GM11168 (cell line): Measurements from ENCODE around the gene TMEM121.

Experiments
- in situ Hi-C: fragments of 300-500 bp; cut with MboI; formaldehyde crosslinking; loops from one replicate; pipeline ENCODE4 v1.12.0; 2022; ENCODE audit warnings: low sequenced_read_pairs; ENCODE audit not compliant: unreplicated experiment

Gene TMEM121

GRCh38 chr14:105486974-105487448 lies 39.4 kb upstream of the TMEM121 start:
- in situ Hi-C loops: no loop called here

GRCh38 chr14:105487449-105487985 lies 38.9 kb upstream of the TMEM121 start:
- in situ Hi-C loops: no loop called here

- in situ Hi-C loops: no loop called here
Measured at GRCh38 chr14:105487986-105488777, 38.2 kb upstream of the TMEM121 start.

DNA sequence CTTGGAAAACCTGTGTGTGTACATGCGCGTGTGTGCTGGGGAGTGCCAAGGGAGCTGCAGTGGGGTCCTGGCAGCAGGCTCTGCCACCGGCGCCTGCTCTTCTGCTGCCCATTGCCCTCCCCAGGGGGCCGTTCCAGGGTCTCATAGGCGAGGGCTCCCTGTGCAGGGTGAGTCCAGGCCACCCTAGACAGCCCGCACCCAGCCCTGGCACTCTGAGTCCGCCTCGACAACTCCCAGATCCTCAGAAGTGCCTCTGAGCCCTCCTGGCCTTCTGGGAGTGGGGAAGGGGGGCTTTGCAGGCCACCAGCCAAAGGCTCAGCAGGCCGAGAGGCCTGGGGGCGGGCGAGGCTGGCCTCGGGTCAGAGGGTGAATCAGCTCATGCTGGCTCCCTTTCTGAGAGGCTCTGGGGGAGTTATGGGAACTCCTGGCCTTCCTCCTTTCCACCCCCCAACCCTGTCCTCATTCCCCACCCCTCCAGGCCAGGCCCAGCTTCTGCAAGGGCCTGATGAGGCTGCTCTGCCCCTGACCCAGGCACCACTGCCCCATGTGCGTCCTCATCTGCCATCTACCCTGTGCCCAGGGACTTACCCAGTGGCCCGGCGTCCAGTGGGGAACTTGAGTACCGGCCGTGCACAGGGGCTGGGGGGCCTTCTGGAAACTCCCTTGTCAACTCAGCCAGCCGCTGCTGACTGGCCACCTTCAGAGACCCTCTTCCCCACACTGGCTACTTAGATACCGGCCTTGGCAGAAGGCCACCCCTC lies 37.4 kb upstream of the TMEM121 start:
- in situ Hi-C loops: no loop called here

DNA sequence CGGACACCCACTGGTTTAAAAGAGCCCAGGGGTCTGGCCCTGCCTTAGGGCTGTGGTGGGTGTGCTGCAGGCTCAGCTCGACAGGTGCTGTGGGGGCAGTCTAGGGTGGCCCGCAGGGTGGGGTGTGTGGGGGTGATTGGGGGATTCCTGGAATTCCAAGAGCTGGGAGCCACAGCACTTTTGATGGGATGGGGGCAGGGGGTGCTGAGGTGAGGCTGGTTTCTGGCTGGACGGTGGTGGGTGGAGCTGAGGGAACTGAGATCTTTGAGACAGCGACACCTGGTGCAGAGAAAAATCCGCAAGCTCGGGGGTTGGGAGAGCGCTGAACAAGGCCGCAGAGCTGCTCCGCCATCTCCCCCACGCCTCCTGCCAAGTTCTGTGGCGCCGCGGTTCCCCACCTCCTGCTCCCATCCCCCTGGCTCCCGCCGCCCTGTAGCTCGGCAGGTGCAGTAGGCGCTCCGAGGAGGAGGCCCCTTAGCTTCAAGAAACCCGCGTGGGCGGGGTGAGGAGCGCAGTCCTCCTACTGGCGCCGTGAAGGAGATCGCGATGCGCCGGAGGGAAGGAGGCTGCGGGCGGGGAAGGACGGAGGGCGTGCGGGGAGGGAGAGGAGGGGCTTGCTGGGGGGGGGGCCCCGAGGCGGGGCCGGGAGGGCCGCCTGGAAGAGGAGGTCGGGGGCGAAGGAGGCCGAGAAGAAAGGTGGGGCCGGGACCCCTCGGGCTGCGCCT lies 36.7 kb upstream of the TMEM121 start:
- in situ Hi-C loops: no loop called here

DNA sequence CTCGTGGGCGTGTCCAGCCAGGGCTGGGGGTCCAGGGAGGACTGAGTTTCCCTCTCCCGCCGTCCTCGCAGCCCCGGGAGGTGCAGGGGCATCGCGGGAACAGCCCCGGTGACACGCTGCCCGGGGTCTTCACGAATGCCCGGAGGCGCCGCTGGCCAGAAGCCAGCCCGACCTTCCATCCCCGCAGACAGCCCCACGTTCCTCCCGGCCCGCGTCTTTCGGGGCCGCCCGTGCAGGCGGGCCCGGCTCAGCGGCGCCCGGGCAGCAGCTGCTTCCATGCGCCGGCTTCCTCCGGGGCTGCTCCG lies 36.2 kb upstream of the TMEM121 start:
- in situ Hi-C loops: no loop called here

- in situ Hi-C loops: no loop called here
Measured at GRCh38 chr14:105490572-105491365, 35.6 kb upstream of the TMEM121 start, which contains the start of gene TEDC1. TSS of gene TEDC1 (plus strand) at chr14:105491246. CDS start at chr14:105491376, 130 bp downstream.

DNA sequence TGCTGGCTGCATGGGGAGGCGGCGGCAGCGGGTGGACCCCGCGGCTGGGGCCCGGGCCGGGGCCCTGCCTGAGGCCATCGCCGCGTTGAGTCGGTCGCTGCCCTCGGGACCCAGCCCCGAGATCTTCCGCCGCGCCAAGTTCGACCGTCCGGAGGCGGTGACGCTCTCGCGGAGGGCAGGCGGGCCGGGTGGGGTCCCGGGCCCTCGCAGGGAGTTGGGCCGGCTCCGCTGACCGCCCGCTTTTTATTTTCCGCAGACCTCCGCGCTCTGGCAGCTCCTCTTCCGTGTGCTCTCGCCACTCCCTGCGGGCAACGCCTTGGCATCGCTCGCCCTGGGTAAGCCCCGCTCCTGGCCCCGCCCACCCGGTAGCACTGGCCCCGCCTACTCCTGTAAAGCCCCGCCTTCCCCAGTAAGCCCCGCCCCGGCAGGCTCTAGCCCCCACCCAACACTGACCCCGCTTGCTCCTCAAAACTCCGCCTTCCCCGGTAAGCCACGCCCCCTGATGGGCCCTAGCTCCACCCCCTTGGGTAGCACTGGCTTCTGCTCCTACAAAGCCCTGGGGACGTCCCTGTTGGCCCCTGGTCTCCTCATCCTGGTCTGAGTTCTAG lies 34.9 kb upstream of the TMEM121 start:
- in situ Hi-C loops: no loop called here

DNA sequence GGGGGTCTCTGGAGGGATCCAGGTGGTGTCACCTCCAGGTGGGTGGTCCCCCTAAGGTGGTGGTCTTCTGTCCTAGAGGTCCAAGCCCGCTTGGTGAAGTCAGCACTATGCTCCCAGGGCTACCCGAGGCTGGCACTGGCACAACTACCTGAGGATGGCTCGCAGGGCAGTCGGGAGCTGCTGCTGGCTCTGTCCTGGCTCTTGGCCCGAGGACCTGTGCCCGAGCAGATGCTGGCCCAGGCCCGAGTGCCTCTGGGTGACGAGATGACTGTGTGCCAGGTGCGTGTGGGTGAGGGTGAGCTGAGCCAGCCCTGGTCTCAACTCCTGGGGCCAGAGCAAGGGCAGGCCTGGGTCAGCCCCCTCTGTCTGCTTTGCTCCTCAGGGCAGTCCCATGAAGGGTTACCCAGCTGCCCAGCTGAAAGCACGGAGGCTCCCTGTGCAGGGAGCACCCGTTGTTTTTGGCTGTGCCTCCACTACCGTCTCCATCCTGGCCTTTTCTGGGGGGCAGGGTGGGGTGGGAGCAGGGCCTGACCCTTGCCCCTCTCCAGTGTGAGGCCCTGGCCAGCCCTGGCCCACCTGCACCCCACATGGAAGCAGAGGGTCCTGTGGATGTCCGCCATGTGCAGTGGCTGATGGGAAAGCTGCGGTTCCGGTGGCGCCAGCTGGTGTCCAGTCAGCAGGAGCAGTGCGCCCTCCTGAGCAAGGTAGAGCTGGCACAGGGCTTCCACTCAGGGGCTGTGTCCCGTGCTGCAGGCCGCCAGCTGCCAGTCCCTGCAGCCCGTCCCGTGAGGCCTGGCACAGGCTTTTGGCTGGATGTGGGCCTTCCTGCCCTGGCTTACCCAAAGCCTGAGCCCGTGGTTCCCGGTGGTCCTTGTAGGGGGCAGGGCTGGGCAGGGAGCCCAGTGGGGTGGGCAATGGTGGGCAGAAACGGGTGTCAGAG lies 34.1 kb upstream of the TMEM121 start:
- in situ Hi-C loops: no loop called here

DNA sequence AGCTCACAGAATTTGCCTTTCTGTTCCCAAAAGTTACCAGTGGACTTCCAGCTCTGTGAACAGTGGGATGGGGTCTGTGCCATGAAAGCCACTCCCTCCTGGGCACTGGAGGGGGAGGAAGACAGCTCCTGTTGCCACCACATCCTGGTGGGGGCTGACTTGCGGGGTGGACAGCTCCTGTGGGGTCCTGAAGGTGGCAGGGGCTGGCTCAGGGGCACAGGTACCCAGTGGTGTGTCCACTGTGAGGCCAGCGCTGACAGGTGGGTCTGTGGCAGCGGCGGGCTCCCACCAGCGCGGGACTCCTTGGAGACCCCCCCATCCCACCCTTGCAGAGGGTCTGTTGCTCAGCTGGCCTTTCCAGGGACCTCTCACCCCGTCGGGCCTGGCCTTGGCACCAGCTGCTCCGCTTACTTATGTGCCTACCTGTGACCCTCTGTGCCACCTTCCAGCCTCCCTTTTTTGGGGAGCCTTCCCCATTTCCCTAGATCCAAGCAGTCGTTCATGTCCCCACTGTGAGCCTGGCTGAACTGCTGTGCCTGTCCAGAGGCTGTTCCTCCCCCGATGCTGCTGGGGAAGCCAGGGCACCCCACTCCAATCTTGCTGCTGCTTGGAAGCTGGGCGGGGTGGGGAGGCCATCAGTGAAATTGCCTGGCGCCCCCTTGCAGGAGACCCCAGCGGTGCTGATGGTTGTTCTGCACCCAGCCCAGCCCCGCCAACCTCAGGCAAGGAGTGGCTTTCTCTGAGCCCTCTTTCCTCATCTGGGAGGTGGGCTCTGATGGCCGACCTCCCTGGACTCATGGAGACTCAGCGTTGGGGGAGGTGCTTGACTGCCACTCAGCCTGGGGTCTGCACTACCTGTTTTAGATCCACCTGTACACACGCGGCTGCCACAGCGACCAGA lies 33.2 kb upstream of the TMEM121 start:
- in situ Hi-C loops: no loop called here

DNA sequence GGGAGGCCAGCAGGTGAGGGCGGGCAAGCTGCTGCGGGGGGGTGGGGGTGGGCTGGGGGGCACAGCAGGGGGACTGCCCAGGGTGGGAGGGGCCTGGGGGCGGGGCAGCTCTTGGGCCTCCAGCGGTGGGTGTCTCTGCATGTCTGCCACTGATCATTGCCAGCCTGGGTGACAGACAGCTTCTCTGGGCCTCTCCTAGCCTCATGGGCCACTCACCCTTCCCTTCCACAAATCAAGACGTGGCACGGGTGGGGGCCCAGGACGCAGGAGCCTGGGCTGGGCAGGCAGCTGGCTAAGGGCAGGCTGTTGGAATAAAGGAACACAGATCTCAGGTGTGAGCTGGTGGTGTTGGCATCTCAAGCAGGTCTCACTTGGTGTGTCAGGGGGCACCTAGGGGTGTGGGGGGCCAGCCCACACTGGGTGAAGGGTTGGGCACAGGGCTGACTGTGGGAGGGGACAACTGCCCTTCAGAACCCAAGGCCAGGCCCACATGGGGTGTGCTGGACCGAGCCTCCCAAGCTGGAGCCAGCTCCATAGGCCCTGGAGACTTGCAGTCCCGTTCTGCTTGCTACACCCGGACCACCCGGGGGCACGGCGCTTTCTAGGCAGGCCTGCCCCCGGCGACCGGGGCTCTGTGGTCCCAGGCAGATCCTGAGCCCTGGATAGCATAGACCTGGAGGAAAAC lies 32.3 kb upstream of the TMEM121 start:
- in situ Hi-C loops: no loop called here

DNA sequence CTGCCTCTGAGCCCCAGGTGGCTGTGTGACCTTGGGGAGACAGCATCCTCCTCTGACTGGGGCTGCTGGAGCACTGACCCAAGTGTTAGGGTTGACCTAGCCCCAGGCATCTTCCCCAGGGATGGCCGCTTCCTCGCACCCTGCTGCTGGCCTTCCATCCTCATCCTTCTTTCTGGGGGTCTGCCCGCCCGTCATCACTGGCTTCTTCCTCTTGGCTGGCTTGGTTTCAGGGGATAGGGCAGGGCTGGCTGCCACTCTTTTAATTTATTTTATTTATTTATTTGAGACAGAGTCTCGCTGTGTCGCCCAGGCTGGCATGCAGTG lies 31.8 kb upstream of the TMEM121 start:
- in situ Hi-C loops: no loop called here

GRCh38 chr14:105495101-105495989 lies 31.0 kb upstream of the TMEM121 start:
- in situ Hi-C loops: no loop called here

GRCh38 chr14:105495990-105496830 lies 30.2 kb upstream of the TMEM121 start:
- in situ Hi-C loops: no loop called here
